LNCaP clone FGC (cell line): Measurements from ENCODE around the gene TUBA8.
A peak's percentile ranks its signal among the peaks of the same experiment; 100 is the strongest.
"Not testable (repeated sequence)": the region's sequence is repeated elsewhere in the genome, so short reads cannot be mapped to it uniquely, and the experiment has no call there.

Source experiments
- DNase-seq: peaks from one replicate; pipeline ENCODE4 v3.0.0-alpha.2; 2011; ENCODE audit warnings: low read depth
- H3K4me3 ChIP-seq: 2 replicates; pipeline ENCODE4 v1.5.1; 2011; ENCODE audit warnings: mild to moderate bottlenecking, low read depth, low read length, control low read depth
- CTCF ChIP-seq: IDR thresholded peaks from 2 replicates; pipeline ENCODE4 v1.5.1; 2012; ENCODE audit warnings: mild to moderate bottlenecking; ENCODE audit not compliant: control insufficient read depth, insufficient read depth; ENCODE audit errors: extremely low read depth

The TUBA8 gene

GRCh38 chr22:18071968-18072310 is 38.7 kb upstream of the TUBA8 start:
- H3K4me3 ChIP-seq = no peak overlapping the region
- no peak for DNase-seq
- no peak for TF ChIP-seq CTCF

GRCh38 chr22:18073467-18073866 is 37.1 kb upstream of the TUBA8 start:
- no peak for TF ChIP-seq CTCF
- no peak overlapping the region for H3K4me3 ChIP-seq
- no peak for DNase-seq

GRCh38 chr22:18073927-18074326 is 36.7 kb upstream of the TUBA8 start:
- DNase-seq = not testable (repeated sequence)

GRCh38 chr22:18075101-18075719 is 35.4 kb upstream of the TUBA8 start:
- H3K4me3 ChIP-seq = no peak overlapping the region
- no peak for DNase-seq
- no peak for TF ChIP-seq CTCF

More at GRCh38 chr22:18073927-18074326, 36.7 kb upstream of the TUBA8 start:
- not testable (repeated sequence) for H3K4me3 ChIP-seq

GRCh38 chr22:18075720-18076497 is 34.7 kb upstream of the TUBA8 start:
- peak; percentile 72 for DNase-seq
- H3K4me3 ChIP-seq = no peak overlapping the region

GRCh38 chr22:18077087-18077638 is 33.4 kb upstream of the TUBA8 start:
- TF ChIP-seq CTCF = no peak
- DNase-seq = no peak
- H3K4me3 ChIP-seq = peak overlapping the region; percentile 87

More at GRCh38 chr22:18075720-18076497, 34.7 kb upstream of the TUBA8 start:
- peak; percentile 81 for TF ChIP-seq CTCF

GRCh38 chr22:18077639-18078328 is 32.8 kb upstream of the TUBA8 start, which contains the start of gene PEX26:
TSS of gene PEX26 (plus strand) at chr22:18077990. CDS start at chr22:18078377, 387 bp downstream.
- peak; percentile 86 for DNase-seq
- H3K4me3 ChIP-seq = peak within 1 kb of the TSS; percentile 87
- TF ChIP-seq CTCF = no peak
